B cell (primary cell): Measurements from ENCODE around the gene PLEKHM2. TPM values are rescaled to one million over a fixed set of nuclear protein-coding genes. Genes with fewer than 3 reads are reported as not detected.

Experiments
- ATAC-seq: fragments of 200-7000 bp; cut with Tn5 transposase; one replicate; pipeline ENCODE4 v1.10.0; 2021; ENCODE audit warnings: low read depth, mild to moderate bottlenecking, moderate number of reproducible peaks, moderate library complexity
- CTCF ChIA-PET: fragments of 350-600 bp; sonication (Branson Sonifier 250); formaldehyde crosslinking; loops from one replicate; lab custom pipeline; 2021; ENCODE audit warnings: antibody characterized with exemption, inconsistent platforms; lab: Charles Lee
- POLR2A ChIA-PET: fragments of 350-600 bp; sonication (Branson Sonifier 250); formaldehyde crosslinking; loops from one replicate; lab custom pipeline; 2021; ENCODE audit warnings: antibody characterized with exemption; lab: Charles Lee
- DNase-seq: peaks from one replicate; pipeline ENCODE4 v3.0.0; 2013
- H2AFZ ChIP-seq: 2 replicates; pipeline ENCODE4 v1.6.1; 2012; ENCODE audit warnings: mild to moderate bottlenecking, low read depth, low read length; ENCODE audit not compliant: insufficient read depth, poor library complexity, severe bottlenecking
- H3K27ac ChIP-seq, 2 donors: 1 replicate in 1 of 2; 2 replicates in 1 of 2; pipeline ENCODE4 v1.5.1; 2012 to 2013; ENCODE audit warnings: low read length in 2 of 2, mild to moderate bottlenecking in 2 of 2, moderate library complexity in 1 of 2
- H3K27me3 ChIP-seq, 4 experiments: fragments of 200-600 bp in 1 of 4; sonication (generic) in 1 of 4; replicated peaks in 1 of 4; 1 replicate in 2 of 4; 2 replicates in 2 of 4; pipeline versions ENCODE4 v1.6.1 to v1.7.0; 2013 to 2016; ENCODE audit warnings: low read length in 3 of 4, mild to moderate bottlenecking in 2 of 4, mixed read lengths in 1 of 4, moderate library complexity in 1 of 4; ENCODE audit not compliant: insufficient read depth in 4 of 4, control insufficient read depth in 3 of 4; ENCODE audit errors: control extremely low read depth in 1 of 4
- H3K36me3 ChIP-seq, 2 experiments: replicated peaks in 1 of 2; 1 replicate in 1 of 2; 2 replicates in 1 of 2; pipeline versions ENCODE4 v1.6.1 to v1.7.1; 2013; ENCODE audit warnings: low read length in 1 of 2; ENCODE audit not compliant: insufficient read depth in 2 of 2, control insufficient read depth in 1 of 2; ENCODE audit errors: control extremely low read depth in 1 of 2, extremely low read depth in 1 of 2
- H3K4me1 ChIP-seq, 2 donors: fragments of 200-600 bp in 1 of 2; sonication (generic) in 1 of 2; 1 replicate in 1 of 2; 2 replicates in 1 of 2; pipeline versions ENCODE4 v1.5.1 to v1.6.1; 2013 to 2017; ENCODE audit warnings: low read length in 2 of 2; ENCODE audit not compliant: control insufficient read depth in 2 of 2, insufficient read depth in 2 of 2
- H3K4me2 ChIP-seq: replicated peaks from 2 replicates; pipeline ENCODE3; 2012; ENCODE audit warnings: mild to moderate bottlenecking, low read depth, low read length; ENCODE audit not compliant: poor library complexity, severe bottlenecking
- H3K4me3 ChIP-seq, 5 experiments: fragments of 200-600 bp in 1 of 5; sonication (generic) in 1 of 5; 1 replicate in 3 of 5; 2 replicates in 2 of 5; pipeline versions ENCODE4 v1.5.1 to v1.7.0; 2011 to 2016; ENCODE audit warnings: low read length in 4 of 5, mild to moderate bottlenecking in 4 of 5, low read depth in 2 of 5, control low read depth in 1 of 5, moderate library complexity in 1 of 5; ENCODE audit not compliant: insufficient read depth in 1 of 5; ENCODE audit errors: control extremely low read depth in 1 of 5, extremely low read depth in 1 of 5
- H3K79me2 ChIP-seq: fragments of 200-600 bp; sonication (generic); one replicate; pipeline ENCODE4 v1.6.0; 2016; ENCODE audit warnings: low read length; ENCODE audit not compliant: control insufficient read depth, insufficient read depth
- H3K9ac ChIP-seq: fragments of 200-600 bp; sonication (generic); 2 replicates; pipeline ENCODE4 v1.6.1; 2017; ENCODE audit warnings: mild to moderate bottlenecking, low read length, moderate library complexity
- H3K9me3 ChIP-seq, 3 donors: one replicate each; pipeline versions ENCODE4 v1.6.1 to v1.7.1; 2013; ENCODE audit warnings: low read length in 2 of 3; ENCODE audit not compliant: control insufficient read depth in 2 of 3, insufficient read depth in 1 of 3; ENCODE audit errors: control extremely low read depth in 1 of 3
- H4K20me1 ChIP-seq: 2 replicates; pipeline ENCODE4 v1.6.0; 2012; ENCODE audit warnings: mild to moderate bottlenecking, low read length; ENCODE audit not compliant: insufficient read depth, control insufficient read depth, poor library complexity, severe bottlenecking
- H3K27ac Mint-ChIP-seq: one replicate; pipeline ENCODE4 v1.8.0; 2021; ENCODE audit warnings: mixed read lengths
- H3K27me3 Mint-ChIP-seq: one replicate; pipeline ENCODE4 v1.8.0; 2021; ENCODE audit warnings: mixed read lengths
- H3K4me1 Mint-ChIP-seq: one replicate; pipeline ENCODE4 v1.8.0; 2021; ENCODE audit warnings: mixed read lengths
- H3K4me3 Mint-ChIP-seq: one replicate; pipeline ENCODE4 v1.8.0; 2021; ENCODE audit warnings: mixed read lengths
- H3K9me3 Mint-ChIP-seq: one replicate; pipeline ENCODE4 v1.8.0; 2022; ENCODE audit warnings: mixed read lengths; ENCODE audit not compliant: insufficient read depth
- CTCF ChIP-seq: fragments of 200-600 bp; IDR thresholded peaks from one replicate; pipeline ENCODE4 v1.8.0; 2022; ENCODE audit warnings: antibody characterized with exemption, mild to moderate bottlenecking
- EZH2 ChIP-seq: IDR thresholded peaks from 2 replicates; pipeline ENCODE4 v1.6.1; 2012; ENCODE audit warnings: borderline replicate concordance, low read depth, mild to moderate bottlenecking, moderate library complexity, low read length; ENCODE audit not compliant: insufficient read depth, poor library complexity, severe bottlenecking
- WGBS: methylation state at CpG from one replicate; pipeline ENCODE4 v1.1.5; 2013; ENCODE audit warnings: missing lambda C conversion rate; ENCODE audit not compliant: insufficient coverage; 5-methylcytosine and 5-hydroxymethylcytosine counted together
- intact Hi-C: fragments of 100-400 bp; cut with micrococcal nuclease; formaldehyde crosslinking; loops from one replicate; pipeline ENCODE4 v1.10.0; 2022
- polyA plus RNA-seq: library from polyadenylated mRNA; depleted of rRNA; stranded (reverse); fragments of >200 nt; gene quantifications from 2 replicates; pipeline ENCODE4 v1.2.3, GENCODE V29; 2012
- total RNA-seq, 2 donors: library from RNA; stranded (reverse); fragments of 120-200 nt in 1 of 2; gene quantifications; 1 replicate in 1 of 2; 2 replicates in 1 of 2; pipeline versions ENCODE4 v1.2.3 to v1.2.4, GENCODE V29; 2013 to 2022

The PLEKHM2 gene
- total and polyA plus RNA-seq, 2 donors (not counting 1 experiment from before 2014, with no cell fraction given) = 99.7 to 120 TPM

- DNase-seq (no peak), ATAC-seq (peak; percentile 21)
- Histone ChIP-seq H3K9ac (no peak overlapping the region), H3K4me1 (peaks cover 0 to 3% of the 10 kb centered on the region in 2 donors), H4K20me1 (peaks cover 73% of the 10 kb centered on the region), H3K36me3 (peaks cover 0 to 24% of the 10 kb centered on the region in 2 experiments), H3K79me2 (peaks cover 76% of the 10 kb centered on the region), H3K4me3 (no peak overlapping the region), H3K27me3 (no peaks in the 10 kb centered on the region), H3K27ac (no peak overlapping the region), H3K4me2 (no peak overlapping the region), H3K9me3 (no peaks in the 10 kb centered on the region), H2AFZ (no peak overlapping the region)
- intact Hi-C loops = no loop called here
- WGBS = no CpG with 5 or more reads among the region's 4 CpGs
- Mint-ChIP-seq H3K27me3 (no peaks in the 10 kb centered on the region), H3K27ac (peak overlapping the region; percentile 67), H3K9me3 (no peaks in the 10 kb centered on the region), H3K4me1 (peaks cover 15% of the 10 kb centered on the region), H3K4me3 (no peak overlapping the region)
- no peak for TF ChIP-seq EZH2
- ChIA-PET POLR2A (interaction anchor here (0.7 kb wide), 1 partner anchor 109 kb away, joined by 4 read pairs; no protein-coding TSS in a partner anchor), CTCF (no interaction called here)
Observed at GRCh38 chr1:15712168-15712567, 28.0 kb downstream of the PLEKHM2 start.

GRCh38 chr1:15714406-15715136, 30.5 kb downstream of the PLEKHM2 start:
- Histone ChIP-seq H3K4me1 (no peaks in the 10 kb centered on the region), H3K27me3 (no peaks in the 10 kb centered on the region), H3K4me2 (no peak overlapping the region), H3K36me3 (peaks cover 0 to 44% of the 10 kb centered on the region in 2 experiments), H3K9me3 (no peaks in the 10 kb centered on the region), H3K9ac (no peak overlapping the region), H3K27ac (no peak overlapping the region), H2AFZ (no peak overlapping the region), H3K4me3 (no peak overlapping the region), H3K79me2 (peaks cover 52% of the 10 kb centered on the region), H4K20me1 (peaks cover 55% of the 10 kb centered on the region)
- Mint-ChIP-seq H3K27me3 (no peaks in the 10 kb centered on the region), H3K4me1 (peaks cover 9% of the 10 kb centered on the region), H3K9me3 (no peaks in the 10 kb centered on the region), H3K27ac (no peak overlapping the region), H3K4me3 (no peak overlapping the region)
- DNase-seq (no peak), ATAC-seq (no peak)
- intact Hi-C loops = no loop called here
- ChIA-PET CTCF (interaction anchor here (0.7 kb wide), 1 partner anchor 27 kb away, joined by 3 read pairs; no protein-coding TSS in a partner anchor), POLR2A (no interaction called here)
- WGBS = 93% methylated on average over 3 of the region's 4 CpGs
- TF ChIP-seq CTCF = no peak
- no peak for TF ChIP-seq EZH2
